ENCODE results near the gene LPAR1.

Gene LPAR1

GRCh38 chr9:111036946-111037345 lies 1.3 kb downstream of the LPAR1 start:
- DNase-seq: no peak

DNA sequence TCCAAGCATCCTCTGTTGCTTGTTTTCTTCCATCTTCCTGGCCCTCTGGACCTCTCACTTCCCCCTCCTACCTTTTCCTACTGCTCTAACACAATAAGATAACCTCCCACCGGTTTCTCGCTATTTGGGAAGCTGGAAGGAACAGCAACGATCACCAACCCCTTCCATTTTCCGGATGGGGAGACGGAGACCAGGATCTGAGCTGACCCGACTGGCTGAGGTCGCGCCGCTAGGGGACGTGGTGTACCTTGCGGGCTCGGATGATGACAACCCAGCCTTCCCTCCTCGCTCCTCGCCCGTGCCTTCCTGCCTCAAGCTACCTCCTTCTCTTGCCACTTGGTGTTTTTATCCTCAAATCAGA lies 1.9 kb downstream of the LPAR1 start:
- peak; percentile 78 for DNase-seq

DNA sequence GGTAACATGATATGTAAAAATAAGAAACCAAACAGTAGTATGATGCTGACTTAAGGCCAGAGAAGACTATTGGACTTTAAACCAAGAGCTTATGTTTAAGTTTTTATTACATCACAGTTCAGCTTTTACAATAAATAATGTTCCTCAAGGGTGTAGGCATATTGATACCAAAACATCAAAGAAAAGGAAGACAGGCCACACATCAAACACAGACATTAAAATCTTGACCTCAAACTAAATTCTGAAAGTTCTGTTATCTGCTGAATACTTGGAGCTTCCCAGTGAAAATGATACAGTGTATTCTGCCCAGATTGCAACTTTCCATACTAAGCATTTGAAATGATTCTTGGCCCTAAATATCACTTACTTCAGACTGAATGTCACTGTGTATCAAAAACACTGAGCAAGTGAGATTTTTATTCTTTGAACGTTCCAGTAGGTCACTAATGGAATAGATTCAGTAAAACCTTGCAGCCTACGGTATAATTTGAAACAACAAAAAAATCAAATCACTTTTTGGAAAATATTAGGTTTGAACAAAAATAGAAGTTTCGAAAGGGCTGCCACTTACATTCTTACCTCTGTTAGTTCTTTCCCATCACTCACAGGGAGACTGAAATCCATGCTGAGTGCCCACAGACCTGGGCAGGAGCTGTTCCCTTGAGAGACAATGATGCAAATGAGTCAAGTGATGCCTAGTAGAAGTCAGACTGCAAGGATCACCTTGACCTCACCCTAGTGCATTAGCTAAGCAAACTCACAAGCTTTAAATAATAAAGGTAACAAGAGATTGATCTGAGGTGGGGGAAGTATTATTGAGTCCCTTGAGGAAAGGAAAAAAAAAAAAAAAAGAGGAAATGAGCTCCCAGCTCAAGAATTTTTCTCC lies 2.5 kb downstream of the LPAR1 start:
- DNase-seq: no peak

- peak; percentile 54 for DNase-seq
These were observed 3.3 kb downstream of the LPAR1 start for GRCh38 chr9:111034898-111035539.

- no peak for DNase-seq
These were observed 3.9 kb downstream of the LPAR1 start for GRCh38 chr9:111034170-111034897.

DNA sequence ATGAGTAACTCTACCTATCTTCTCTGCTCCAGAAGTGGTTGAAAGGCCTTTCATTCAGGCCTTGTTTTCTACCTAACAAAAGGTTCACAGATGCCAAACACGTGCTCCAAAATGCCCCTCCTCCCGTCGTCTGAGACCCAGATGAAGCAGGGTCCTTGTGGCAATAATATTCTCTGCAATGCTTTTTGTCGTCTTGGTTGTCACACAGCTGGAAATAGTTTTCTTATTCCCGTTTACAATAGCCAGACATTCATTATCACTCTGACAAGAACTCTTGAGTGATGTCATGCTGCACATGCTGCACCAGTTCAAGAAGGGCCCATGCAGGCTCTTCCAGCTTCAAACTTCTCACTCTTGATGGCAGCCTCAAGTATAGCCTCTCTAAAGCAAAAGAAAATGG lies 7.8 kb downstream of the LPAR1 start:
- no peak for DNase-seq

DNA sequence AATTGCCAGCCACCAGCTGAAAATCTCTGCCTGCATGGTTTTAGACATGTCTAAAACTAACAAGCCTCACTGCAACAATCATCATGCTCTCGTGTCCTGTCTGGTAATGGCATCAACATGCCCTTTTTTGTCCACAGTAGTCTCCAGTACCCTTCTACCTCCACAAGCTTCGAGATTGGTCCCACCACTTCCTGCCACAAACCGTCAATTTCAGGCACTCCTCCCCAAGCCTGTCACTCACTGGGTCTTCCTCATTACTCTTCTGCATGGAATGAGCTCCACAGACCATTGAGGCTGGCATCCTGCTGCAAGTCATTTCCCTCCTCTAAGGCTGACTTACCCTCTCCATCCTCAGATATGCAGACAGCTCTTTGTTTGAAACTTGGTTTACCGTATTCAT lies 9.0 kb downstream of the LPAR1 start:
- no peak for DNase-seq

DNA sequence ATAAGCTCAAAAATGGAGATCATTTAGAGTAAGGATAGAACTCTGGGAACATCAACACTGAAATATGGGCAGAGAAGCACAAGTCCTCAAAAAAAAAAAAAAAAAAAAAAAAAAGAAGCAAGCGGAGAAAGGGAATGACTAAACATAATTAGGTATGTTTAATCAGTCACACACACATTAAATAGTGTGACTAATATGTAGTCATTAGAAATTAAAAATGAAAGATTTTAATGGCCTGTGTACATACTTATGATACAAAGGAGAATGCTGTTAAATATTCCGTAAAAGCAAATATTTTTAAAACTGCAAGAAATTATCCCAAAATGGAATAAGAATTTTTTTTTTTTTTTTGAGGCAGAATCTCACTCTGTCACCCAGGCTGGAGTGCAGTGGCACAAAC lies 10.5 kb downstream of the LPAR1 start:
- DNase-seq: no peak

DNA sequence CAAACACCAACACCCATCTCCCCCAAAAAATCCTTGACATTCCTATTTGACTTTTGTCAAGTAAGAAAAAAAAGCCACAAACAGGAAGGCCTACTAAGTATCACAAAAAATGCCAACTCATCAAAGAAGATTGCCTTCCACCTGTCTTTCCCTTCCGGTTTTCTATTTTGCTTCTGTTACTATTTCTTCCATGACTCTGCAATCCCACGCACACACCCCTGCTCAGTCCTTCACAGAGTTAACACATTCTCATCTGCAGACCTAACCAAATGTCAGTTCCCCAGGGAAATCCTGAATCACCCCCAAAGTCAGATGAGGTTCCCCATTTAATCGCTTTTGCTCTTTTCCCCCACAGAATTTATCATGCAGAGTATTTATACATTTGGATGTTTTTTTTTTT lies 15.1 kb downstream of the LPAR1 start:
- no peak for DNase-seq

GRCh38 chr9:111020594-111020993 lies 17.7 kb downstream of the LPAR1 start:
- no peak for DNase-seq

- DNase-seq: peak; percentile 61
These were observed 21.7 kb downstream of the LPAR1 start for GRCh38 chr9:111016426-111017045.

DNA sequence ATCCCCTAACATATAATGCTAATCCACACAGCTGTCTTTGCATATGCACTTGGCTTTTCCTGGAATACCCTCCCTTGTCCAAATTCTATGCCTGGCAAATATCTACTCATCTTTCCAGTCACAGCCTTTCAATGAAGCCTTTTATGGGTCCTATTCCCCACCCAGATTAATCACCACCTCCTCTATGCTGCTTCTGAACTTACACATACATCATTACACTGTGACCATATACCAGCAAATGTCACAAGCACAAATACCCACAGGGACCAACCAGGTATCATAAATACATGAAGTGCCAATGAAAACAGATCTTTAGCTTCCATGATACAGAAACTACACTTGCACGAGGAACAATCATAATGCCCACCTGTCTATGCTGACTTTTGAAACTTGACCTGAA lies 22.3 kb downstream of the LPAR1 start:
- no peak for DNase-seq

- no peak for DNase-seq
These were observed 24.6 kb downstream of the LPAR1 start for GRCh38 chr9:111013707-111014106.

GRCh38 chr9:111013250-111013649 lies 25.0 kb downstream of the LPAR1 start:
- DNase-seq: no peak

- peak; percentile 61 for DNase-seq
These were observed 29.9 kb downstream of the LPAR1 start for GRCh38 chr9:111008158-111009075.

GRCh38 chr9:111005746-111006470 lies 32.4 kb downstream of the LPAR1 start:
- peak; percentile 50 for DNase-seq

DNA sequence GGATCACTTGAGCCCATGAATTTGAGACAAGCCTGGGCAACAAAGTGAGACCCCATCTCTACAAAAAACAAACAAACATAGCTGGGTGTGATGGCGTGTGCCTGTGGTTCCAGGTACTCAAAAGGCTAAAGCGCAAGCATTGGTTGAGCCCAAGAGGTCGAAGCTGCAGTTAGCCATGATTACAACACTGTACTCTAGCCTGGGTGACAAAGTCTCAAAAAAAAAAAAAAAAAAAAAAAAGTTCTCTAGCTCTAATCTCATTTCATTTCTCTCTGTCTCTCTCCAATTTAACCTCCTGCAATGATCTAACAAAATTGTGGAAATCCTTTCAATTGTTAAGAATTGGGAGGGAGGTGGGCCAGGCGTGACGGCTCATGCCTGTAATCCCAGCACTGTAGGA lies 33.3 kb downstream of the LPAR1 start:
- DNase-seq: no peak

- DNase-seq: no peak
These were observed 35.1 kb downstream of the LPAR1 start for GRCh38 chr9:111003182-111003581.

- no peak for DNase-seq
These were observed 36.7 kb downstream of the LPAR1 start for GRCh38 chr9:111001526-111001925.

DNA sequence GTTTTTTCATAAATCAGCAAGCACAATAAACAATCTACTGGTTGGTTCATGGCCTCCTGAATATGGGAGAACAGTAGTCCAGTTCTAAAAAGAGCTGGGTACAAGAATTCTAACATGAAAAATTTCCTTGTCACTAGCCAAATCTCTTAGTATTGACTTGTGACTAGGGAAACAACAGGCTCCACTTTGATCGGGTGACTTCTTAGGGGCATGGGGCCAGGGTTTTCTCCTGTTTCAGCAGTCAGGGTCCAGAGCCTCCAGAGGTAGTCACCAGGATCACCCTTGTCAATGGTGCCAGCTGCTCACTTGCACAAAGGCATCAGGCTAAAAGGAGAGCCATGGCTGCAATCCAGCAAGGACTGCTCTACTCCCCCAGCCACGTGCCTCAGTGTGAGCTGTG lies 38.1 kb downstream of the LPAR1 start:
- DNase-seq: no peak

- DNase-seq: no peak
These were observed 38.9 kb downstream of the LPAR1 start for GRCh38 chr9:110999379-110999778.

GRCh38 chr9:110997847-110998246 lies 40.4 kb downstream of the LPAR1 start:
- DNase-seq: peak; percentile 64
